Stimulated activated CD8-positive, alpha-beta memory T cell treated with anti-CD3 and anti-CD28 coated beads, Interleukin-15, amount 100 ng/mL, for 4 hours (primary cell): ENCODE measurements around the gene JARID2.

Experiments used
- DNase-seq, 2 donors: peaks; one replicate each; pipeline ENCODE4 v3.0.0-alpha.2; 2020; ENCODE audit warnings: low read depth in 2 of 2

JARID2 gene

GRCh38 chr6:15374119-15374518 is 128.2 kb downstream of the JARID2 start:
- no peak for DNase-seq

GRCh38 chr6:15375018-15375417 is 129.1 kb downstream of the JARID2 start:
- no peak for DNase-seq

GRCh38 chr6:15375638-15376290 is 129.9 kb downstream of the JARID2 start:
- no peak for DNase-seq

- no peak for DNase-seq
These were observed 131.1 kb downstream of the JARID2 start for GRCh38 chr6:15376900-15377487.

GRCh38 chr6:15378272-15378671 is 132.4 kb downstream of the JARID2 start:
- no peak for DNase-seq

- DNase-seq: no peak
These were observed 133.0 kb downstream of the JARID2 start for GRCh38 chr6:15378866-15379265.

GRCh38 chr6:15380351-15380750 is 134.5 kb downstream of the JARID2 start:
- DNase-seq: no peak

GRCh38 chr6:15382089-15382488 is 136.2 kb downstream of the JARID2 start:
- no peak for DNase-seq

GRCh38 chr6:15382712-15383111 is 136.8 kb downstream of the JARID2 start:
- no peak for DNase-seq

GRCh38 chr6:15384901-15385300 is 139.0 kb downstream of the JARID2 start:
- DNase-seq: no peak

- DNase-seq: no peak
These were observed 139.7 kb downstream of the JARID2 start for GRCh38 chr6:15385521-15385920.

- no peak for DNase-seq
These were observed 140.4 kb downstream of the JARID2 start for GRCh38 chr6:15386110-15386755.

- DNase-seq: no peak
These were observed 140.9 kb downstream of the JARID2 start for GRCh38 chr6:15386756-15387112.

GRCh38 chr6:15387118-15387517 is 141.2 kb downstream of the JARID2 start:
- DNase-seq: no peak

GRCh38 chr6:15389084-15389764 is 143.4 kb downstream of the JARID2 start:
- DNase-seq: no peak

GRCh38 chr6:15389765-15390723 is 144.2 kb downstream of the JARID2 start:
- DNase-seq: no peak

- DNase-seq: no peak
These were observed 145.6 kb downstream of the JARID2 start for GRCh38 chr6:15391500-15391899.

GRCh38 chr6:15392182-15392581 is 146.3 kb downstream of the JARID2 start:
- DNase-seq: no peak

- no peak for DNase-seq
These were observed 147.7 kb downstream of the JARID2 start for GRCh38 chr6:15393605-15394004.

- DNase-seq: no peak
These were observed 149.2 kb downstream of the JARID2 start for GRCh38 chr6:15395087-15395486.

- no peak for DNase-seq
These were observed 150.9 kb downstream of the JARID2 start for GRCh38 chr6:15396808-15397207.
